OCI-LY1 (cell line): ENCODE results near the gene AGBL3.

Experiments
- CTCF ChIP-seq: fragments of 200-600 bp; sonication (generic), shearing (Covaris generic); IDR thresholded peaks from 2 replicates; pipeline ENCODE4 v1.5.1; 2017; ENCODE audit warnings: mild to moderate bottlenecking, antibody characterized with exemption, low read length, moderate library complexity, mixed read lengths
- EZH2 ChIP-seq: fragments of 200-600 bp; sonication (generic), shearing (Covaris generic); IDR thresholded peaks from 2 replicates; pipeline ENCODE4 v1.8.0; 2017; ENCODE audit warnings: borderline replicate concordance, mixed run types, mild to moderate bottlenecking, antibody characterized with exemption, low read length, moderate library complexity, mixed read lengths

- no peak for TF ChIP-seq EZH2
- TF ChIP-seq CTCF, result no peak
Measured at GRCh38 chr7:134995239-134996096, 9.2 kb downstream of the AGBL3 start.
